HAP-1 (cell line): ENCODE data around the gene RGS1.
A peak's percentile ranks its signal among the peaks of the same experiment; 100 is the strongest.

Experiments used
- DNase-seq, 2 experiments: peaks; one replicate each; pipeline ENCODE4 v3.0.0-alpha.2; 2016 to 2020; ENCODE audit warnings: low spot score in 2 of 2
- H3K27me3 ChIP-seq: fragments of 250-450 bp; sonication (Bioruptor Pico); 2 replicates; pipeline ENCODE4 v1.5.1; 2020; ENCODE audit warnings: low read depth, mild to moderate bottlenecking, moderate library complexity
- H3K36me3 ChIP-seq: fragments of 250-450 bp; sonication (Bioruptor Pico); replicated peaks from 2 replicates; pipeline ENCODE4 v1.5.1; 2020; ENCODE audit warnings: mild to moderate bottlenecking
- H3K4me1 ChIP-seq: fragments of 250-450 bp; sonication (Bioruptor Pico); 2 replicates; pipeline ENCODE4 v1.5.1; 2020; ENCODE audit warnings: mild to moderate bottlenecking
- H3K4me3 ChIP-seq: fragments of 250-450 bp; sonication (Bioruptor Pico); 2 replicates; pipeline ENCODE4 v1.5.1; 2020; ENCODE audit warnings: mild to moderate bottlenecking, moderate library complexity
- H3K9me3 ChIP-seq: fragments of 250-450 bp; sonication (Bioruptor Pico); 2 replicates; pipeline ENCODE4 v1.5.1; 2020; ENCODE audit warnings: mild to moderate bottlenecking, moderate library complexity
- in situ Hi-C: fragments of 300-500 bp; cut with MboI; formaldehyde crosslinking; loops from 3 replicates; pipeline ENCODE4 v1.14.3; 2020; ENCODE audit warnings: low sequenced_read_pairs, inconsistent platforms, mixed read lengths

Gene RGS1

DNA sequence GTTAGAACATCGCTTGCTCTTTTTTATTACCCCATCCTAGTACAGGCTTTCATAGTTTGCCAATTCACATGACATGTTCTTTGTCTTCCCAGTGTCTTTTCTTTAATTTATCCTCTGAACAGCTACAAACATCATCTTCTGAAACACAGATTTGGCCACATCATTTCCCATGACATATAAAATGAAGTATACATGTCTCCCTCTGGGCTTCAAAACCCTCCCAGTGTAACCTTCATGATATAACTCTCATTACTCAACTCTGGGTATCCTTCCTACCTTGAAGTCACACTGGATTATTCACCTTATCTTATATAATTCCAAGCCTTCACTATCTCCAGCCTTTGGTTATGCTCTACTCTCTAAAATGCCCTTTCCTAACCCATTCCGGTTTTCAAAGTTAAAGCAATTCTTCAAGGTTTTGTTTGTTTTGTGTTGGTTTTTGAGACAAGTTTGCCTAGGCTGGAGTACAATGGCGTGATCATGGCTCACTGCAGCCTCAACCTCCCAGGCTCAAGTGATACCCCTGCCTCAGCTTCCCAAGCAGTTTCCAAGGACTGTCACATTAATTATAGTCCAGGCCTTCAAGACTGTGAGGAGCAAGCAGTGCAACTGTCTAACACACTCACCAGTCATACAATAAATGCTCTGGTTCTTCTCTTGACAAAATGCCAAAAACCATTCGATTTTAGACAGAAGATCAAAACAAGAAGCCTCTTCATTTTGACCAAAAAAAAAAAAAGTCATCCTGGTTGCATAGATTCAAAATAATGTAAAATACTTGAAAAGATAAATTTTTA, 5.8 kb downstream of the RGS1 start:
- Histone ChIP-seq H3K4me1 (peaks cover 18% of the 10 kb centered on the region), H3K36me3 (no peaks in the 10 kb centered on the region), H3K4me3 (no peak overlapping the region), H3K27me3 (no peaks in the 10 kb centered on the region; the same call in 1 of the 2 replicates), H3K9me3 (no peaks in the 10 kb centered on the region)
- in situ Hi-C loops, result no loop called here
- no peak for DNase-seq

DNA sequence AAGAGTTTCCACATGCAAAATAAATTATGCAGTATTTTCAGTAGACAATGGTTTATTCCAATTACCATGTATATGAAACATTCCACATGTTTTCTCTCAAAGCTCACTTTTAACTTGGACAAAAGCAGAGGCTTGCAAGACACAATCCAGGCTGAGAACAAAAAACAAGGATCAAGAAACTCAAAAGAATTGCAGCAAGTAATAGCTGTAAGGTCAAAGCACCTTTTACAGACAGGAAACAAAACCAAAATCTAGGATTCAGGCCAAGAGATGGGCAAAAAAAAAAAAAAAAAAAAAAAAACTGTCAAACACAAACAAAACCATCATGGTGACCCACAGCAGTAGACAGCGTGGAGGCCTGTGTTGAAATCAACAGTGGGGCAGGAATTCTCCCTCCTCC, 9.3 kb downstream of the RGS1 start:
- peak; percentile 24 to 88 for DNase-seq
- in situ Hi-C loops, result no loop called here
- Histone ChIP-seq H3K4me3 (no peak overlapping the region), H3K9me3 (no peaks in the 10 kb centered on the region), H3K4me1 (peaks cover 18% of the 10 kb centered on the region), H3K36me3 (no peaks in the 10 kb centered on the region), H3K27me3 (no peaks in the 10 kb centered on the region; the same call in 1 of the 2 replicates)

DNA sequence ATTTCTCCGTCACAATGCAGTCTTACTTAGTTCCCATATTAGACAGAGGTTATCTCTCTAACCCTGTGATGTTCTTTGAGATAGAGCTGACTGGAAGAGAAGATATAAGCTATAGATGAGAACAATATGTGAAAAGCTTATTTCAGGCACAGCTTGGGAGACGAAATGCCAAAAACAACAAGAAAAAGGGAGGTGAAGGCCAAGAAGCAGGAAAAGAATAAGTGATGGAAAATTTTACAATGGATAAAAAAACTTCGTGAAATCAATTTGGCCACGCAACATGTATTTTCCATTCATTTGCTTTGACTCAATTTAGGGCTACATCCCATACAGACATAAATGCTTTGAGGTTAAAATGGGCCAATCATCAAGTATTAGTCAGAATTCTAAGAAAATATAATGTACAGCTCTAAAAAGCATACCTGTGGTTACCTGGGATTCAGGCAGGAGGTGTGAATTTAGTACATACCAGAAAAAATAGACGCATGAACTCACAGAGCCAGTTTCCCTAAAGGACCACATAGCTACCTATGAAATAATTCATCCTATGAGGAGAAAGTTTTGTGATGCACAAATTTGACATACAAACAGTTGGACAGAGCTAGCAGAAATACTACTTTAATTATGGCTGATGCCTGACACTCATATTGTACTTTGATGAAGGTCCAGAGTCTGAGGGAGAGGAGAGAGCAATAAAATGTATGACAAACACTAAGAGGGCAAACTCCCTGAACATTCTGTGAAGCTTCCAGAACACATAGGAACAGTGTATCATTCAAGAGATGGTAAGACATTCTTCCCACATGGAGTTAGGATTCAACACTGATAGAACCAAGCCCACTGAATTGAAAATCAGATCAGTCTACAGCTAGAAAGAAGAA, 12.1 kb downstream of the RGS1 start:
- in situ Hi-C loops, result no loop called here
- no peak for DNase-seq
- Histone ChIP-seq H3K4me1 (peaks cover 18% of the 10 kb centered on the region), H3K4me3 (no peak overlapping the region), H3K27me3 (no peaks in the 10 kb centered on the region), H3K36me3 (no peaks in the 10 kb centered on the region), H3K9me3 (no peaks in the 10 kb centered on the region)

DNA sequence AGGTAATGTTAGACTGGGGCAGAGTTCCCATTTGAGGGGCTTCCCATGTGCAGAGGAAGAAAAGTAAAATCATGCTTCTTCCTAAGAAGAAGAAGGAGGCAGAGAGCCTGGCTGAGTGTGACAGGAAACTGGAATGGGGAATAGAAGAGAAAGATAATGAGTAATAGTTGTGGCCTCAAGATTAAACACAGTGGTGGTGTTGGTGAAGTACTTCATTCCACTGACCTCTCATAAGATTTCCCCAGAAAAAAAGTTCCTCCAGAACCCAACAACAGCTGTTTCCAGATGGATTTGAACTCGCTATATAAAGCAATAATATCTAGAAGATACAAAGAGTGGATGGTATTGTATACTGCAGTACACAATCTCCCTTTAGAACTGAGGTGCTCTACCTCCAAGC, 13.0 kb downstream of the RGS1 start:
- Histone ChIP-seq H3K4me1 (peaks cover 15% of the 10 kb centered on the region), H3K4me3 (no peak overlapping the region), H3K36me3 (no peaks in the 10 kb centered on the region), H3K9me3 (no peaks in the 10 kb centered on the region), H3K27me3 (no peaks in the 10 kb centered on the region)
- in situ Hi-C loops, result no loop called here
- no peak for DNase-seq

DNA sequence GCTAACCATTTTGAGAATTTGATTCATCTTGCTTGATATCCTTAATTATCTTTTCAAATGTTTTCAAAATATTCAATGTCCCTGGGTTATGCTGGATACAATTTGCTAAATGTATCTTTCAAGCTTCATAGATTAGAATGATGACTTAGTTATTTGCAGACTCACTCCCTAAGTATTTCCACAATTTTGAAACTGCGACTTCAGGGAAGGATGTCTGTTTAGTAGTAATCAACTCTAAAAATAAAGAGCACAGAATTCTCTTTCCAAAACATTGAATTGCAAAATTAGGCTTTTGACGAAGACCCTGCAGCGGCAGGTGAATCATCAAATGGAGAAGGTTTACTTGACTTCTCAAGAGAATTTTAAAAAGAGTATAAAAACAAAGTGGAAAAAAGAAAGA, 14.2 kb downstream of the RGS1 start:
- no peaks in the 10 kb centered on the region for H3K27me3 ChIP-seq
- no peaks in the 10 kb centered on the region for H3K36me3 ChIP-seq
- in situ Hi-C loops, result no loop called here
- H3K9me3 ChIP-seq, result no peaks in the 10 kb centered on the region
- H3K4me1 ChIP-seq, result peaks cover 8% of the 10 kb centered on the region
- no peak for DNase-seq
- H3K4me3 ChIP-seq, result no peak overlapping the region

DNA sequence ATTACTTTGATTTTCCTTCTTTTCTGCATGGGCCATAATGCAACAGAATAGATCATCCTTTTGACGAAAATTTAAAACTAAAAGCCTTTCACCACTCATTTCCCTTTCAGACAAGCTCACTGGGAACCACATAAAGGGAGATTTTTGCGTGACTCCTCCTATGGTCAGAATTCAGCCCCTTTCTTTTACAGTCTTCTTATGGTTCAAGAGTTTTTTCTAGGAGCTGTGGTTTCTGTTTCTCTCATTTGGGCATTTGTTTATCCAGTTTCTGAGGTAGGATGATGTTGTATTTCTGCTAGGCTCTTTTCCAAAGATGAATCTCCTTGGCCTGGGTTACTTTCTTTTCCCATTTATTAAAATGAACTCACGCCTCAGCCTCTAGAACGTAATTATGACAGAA, 16.9 kb downstream of the RGS1 start:
- H3K27me3 ChIP-seq, result no peaks in the 10 kb centered on the region
- no peaks in the 10 kb centered on the region for H3K9me3 ChIP-seq
- peaks cover 17% of the 10 kb centered on the region for H3K4me1 ChIP-seq
- no peak overlapping the region for H3K4me3 ChIP-seq
- H3K36me3 ChIP-seq, result no peaks in the 10 kb centered on the region
- no peak for DNase-seq
- in situ Hi-C loops, result no loop called here

DNA sequence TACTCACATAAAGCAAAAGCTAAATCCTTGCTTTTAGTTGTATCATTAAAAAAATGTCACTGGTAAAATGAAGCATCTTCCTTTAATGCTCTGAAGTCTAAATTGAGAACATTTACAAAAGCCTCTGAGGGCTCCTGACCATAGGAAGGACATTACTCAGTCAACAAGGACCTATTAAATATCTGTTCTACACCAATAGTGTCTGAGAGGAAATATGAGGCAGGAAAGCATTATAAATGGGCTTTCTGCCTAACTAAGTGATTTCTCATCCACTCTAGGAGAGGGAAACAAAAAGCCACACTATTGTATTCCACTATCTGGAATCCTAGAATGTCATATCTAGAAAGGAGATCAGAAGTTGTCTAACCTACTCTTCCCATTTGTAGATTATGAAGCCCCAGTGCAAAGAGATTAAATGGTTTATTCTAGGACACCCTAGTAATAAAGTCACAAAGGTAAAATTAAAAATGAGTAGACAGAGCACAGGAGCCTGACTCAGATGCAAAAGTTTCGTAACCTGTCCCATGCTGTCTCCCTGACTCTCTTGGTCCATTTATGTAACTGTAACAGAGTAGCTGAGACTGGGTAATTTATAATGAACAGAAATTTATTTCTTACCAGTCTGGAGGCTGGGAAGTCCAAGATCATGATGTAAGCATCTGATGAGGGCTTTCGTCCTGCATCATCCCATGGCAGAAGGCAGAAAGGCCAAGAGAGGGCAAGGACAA, 17.6 kb downstream of the RGS1 start:
- Histone ChIP-seq H3K4me1 (peaks cover 17% of the 10 kb centered on the region), H3K9me3 (no peaks in the 10 kb centered on the region), H3K36me3 (no peaks in the 10 kb centered on the region), H3K27me3 (no peaks in the 10 kb centered on the region), H3K4me3 (no peak overlapping the region)
- DNase-seq, result no peak
- in situ Hi-C loops, result no loop called here

DNA sequence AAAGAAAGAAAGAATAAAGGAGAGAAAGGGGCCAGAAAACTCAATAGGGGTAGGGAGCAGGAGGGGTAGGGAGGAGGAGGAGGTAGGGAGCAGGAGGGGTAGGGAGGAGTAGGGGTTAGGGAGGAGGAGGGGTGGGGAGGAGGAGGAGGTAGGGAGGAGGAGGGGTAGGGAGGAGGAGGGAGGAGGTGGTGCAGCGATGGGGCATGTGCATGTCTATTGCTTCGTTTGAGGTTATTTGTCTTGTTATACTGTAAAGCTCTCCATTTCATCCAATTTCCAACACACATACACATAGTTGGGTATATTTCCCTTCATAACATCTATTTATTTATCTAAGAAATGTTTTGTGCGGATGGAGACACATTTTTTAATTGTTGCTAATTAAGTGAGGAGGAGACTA, 19.7 kb downstream of the RGS1 start:
- in situ Hi-C loops, result no loop called here
- DNase-seq, result peak in 1 of 2 experiments; percentile 42
- H3K36me3 ChIP-seq, result no peaks in the 10 kb centered on the region

DNA sequence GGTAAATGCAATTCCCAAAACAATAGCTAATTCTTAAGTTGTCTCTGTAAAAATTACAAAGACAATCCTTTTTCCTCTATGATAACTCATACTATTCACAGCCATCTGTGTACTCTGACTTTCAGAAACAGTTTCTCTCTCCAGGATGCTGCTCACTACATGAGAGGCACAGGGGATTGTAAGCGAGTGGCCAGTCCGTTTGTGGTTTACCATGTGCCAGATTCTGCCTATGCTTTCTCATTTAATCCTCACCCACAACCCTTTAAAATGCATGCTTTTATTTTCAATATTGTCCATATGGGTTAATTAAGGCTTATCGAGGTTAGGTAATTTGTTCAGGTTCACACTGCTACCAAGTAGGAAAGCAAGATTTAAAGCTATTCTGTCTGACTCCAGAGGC, 23.0 kb downstream of the RGS1 start:
- H3K36me3 ChIP-seq, result no peaks in the 10 kb centered on the region
- no peaks in the 10 kb centered on the region for H3K27me3 ChIP-seq
- H3K9me3 ChIP-seq, result no peaks in the 10 kb centered on the region
- in situ Hi-C loops, result no loop called here
- no peak for DNase-seq
- no peak overlapping the region for H3K4me3 ChIP-seq
- H3K4me1 ChIP-seq, result peaks cover 17% of the 10 kb centered on the region

More for the DNA sequence above, 19.7 kb downstream of the RGS1 start:
- peaks cover 17% of the 10 kb centered on the region for H3K4me1 ChIP-seq
- H3K4me3 ChIP-seq, result no peak overlapping the region
- no peaks in the 10 kb centered on the region for H3K27me3 ChIP-seq
- no peaks in the 10 kb centered on the region for H3K9me3 ChIP-seq

DNA sequence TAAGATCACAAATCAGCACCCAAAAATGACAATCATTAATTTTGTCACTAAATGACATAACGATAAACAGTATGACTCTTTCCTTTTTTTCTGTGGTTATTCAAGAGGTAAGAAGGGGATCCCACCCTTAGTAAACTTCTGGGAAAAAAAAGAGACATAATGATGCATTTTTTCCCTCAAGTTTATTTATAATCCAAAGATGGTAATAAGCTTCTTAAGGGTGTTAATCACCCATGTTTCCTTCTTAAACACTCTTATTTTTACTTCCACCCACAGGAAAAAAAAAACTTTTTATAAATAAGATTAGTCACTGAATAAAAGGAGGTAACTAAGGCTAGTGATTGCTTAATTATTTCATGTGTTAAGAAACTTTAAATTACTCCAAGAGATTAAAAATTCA, 24.7 kb downstream of the RGS1 start:
- Histone ChIP-seq H3K4me1 (peaks cover 11% of the 10 kb centered on the region), H3K36me3 (no peaks in the 10 kb centered on the region), H3K4me3 (no peak overlapping the region), H3K9me3 (no peaks in the 10 kb centered on the region), H3K27me3 (no peaks in the 10 kb centered on the region)
- no peak for DNase-seq
- in situ Hi-C loops, result no loop called here

DNA sequence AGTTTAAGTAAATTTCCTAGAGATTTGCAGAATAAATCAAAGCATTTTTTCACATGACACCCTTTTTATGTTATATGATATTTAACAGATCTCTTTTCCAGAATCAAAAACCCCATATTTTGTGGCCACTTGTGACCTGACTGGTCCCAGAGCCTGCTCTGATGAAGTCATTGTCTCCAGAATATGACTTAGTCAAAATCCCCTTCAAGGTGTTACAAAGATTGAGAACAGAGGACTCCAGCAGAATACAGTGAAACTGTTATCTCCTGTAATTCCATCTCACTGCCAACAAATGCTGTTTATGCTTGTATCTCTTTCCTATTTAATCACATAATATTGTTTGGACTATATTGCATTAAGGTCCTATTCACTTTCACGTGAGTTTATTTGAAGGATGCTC, 25.6 kb downstream of the RGS1 start:
- in situ Hi-C loops, result no loop called here
- no peaks in the 10 kb centered on the region for H3K36me3 ChIP-seq
- H3K27me3 ChIP-seq, result no peaks in the 10 kb centered on the region
- DNase-seq, result no peak
- no peaks in the 10 kb centered on the region for H3K9me3 ChIP-seq
- H3K4me1 ChIP-seq, result peaks cover 2% of the 10 kb centered on the region
- H3K4me3 ChIP-seq, result no peak overlapping the region

DNA sequence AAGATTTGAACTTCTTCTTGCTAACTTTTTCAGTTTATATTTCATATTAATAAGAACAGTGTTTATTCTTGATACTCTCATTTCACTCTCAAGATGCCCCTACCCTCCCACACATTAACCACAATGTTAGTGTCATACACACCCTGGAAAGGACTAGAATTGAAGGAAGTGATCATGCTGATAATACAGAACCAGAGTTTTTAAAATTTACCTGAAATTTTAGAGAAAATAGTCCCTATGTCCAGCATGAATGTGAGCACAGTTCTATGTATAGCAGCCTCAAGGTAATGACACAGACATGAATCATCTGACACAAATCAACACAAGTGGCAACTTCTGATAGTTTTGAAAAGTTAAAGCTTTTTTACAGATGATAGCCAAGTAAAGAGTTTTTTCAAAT, 26.0 kb downstream of the RGS1 start:
- Histone ChIP-seq H3K4me3 (no peak overlapping the region), H3K4me1 (no peaks in the 10 kb centered on the region), H3K36me3 (no peaks in the 10 kb centered on the region), H3K27me3 (no peaks in the 10 kb centered on the region), H3K9me3 (no peaks in the 10 kb centered on the region)
- DNase-seq, result no peak
- in situ Hi-C loops, result no loop called here

DNA sequence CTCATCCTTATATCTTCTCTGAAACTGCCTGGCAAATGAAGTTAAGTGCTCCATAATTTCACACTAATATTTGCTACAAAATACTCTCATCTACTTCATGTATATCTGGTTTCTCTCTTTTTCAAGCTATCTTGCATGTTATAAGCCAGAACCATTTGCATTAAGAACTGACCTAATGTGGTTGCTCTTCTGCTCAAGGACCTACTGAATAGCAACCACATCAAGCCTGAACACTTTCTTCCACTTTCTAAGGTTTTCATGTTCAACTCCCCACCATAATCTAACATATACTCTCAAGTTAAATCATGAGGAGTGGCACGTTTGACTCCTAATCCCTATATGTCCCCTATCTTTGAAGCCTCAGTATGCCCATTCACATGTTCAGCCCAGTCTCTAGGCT, 27.2 kb downstream of the RGS1 start:
- Histone ChIP-seq H3K36me3 (no peaks in the 10 kb centered on the region), H3K4me3 (no peak overlapping the region), H3K27me3 (no peaks in the 10 kb centered on the region), H3K9me3 (no peaks in the 10 kb centered on the region), H3K4me1 (no peaks in the 10 kb centered on the region)
- in situ Hi-C loops, result no loop called here
- DNase-seq, result no peak
